HepG2 (cell line): ENCODE measurements around the gene NGEF. TPM values are rescaled to one million over a fixed set of nuclear protein-coding genes. Genes with fewer than 3 reads are reported as not detected.

Experiments used
- ATF6 ChIP-seq: sonication (generic); formaldehyde crosslinking; conservative IDR thresholded peaks from 2 replicates; pipeline ENCODE4 v1.4.0; 2020; ENCODE audit warnings: missing genetic modification reagents
- CENPX ChIP-seq: sonication (generic); formaldehyde crosslinking; IDR thresholded peaks from 2 replicates; pipeline ENCODE4 v1.9.0; 2021; ENCODE audit warnings: mild to moderate bottlenecking, missing genetic modification reagents, moderate library complexity
- HIVEP1 ChIP-seq: sonication (generic); formaldehyde crosslinking; IDR thresholded peaks from 2 replicates; pipeline ENCODE4 v1.4.0; 2020; ENCODE audit warnings: mild to moderate bottlenecking, missing genetic modification reagents
- HNF4G ChIP-seq, 2 experiments: sonication (generic) in 1 of 2; formaldehyde crosslinking in 1 of 2; IDR thresholded peaks; 2 replicates each; pipeline versions ENCODE4 v1.4.0 to v1.6.1; 2011 to 2020; ENCODE audit warnings: borderline replicate concordance in 2 of 2, low read depth in 2 of 2, mild to moderate bottlenecking in 2 of 2, low read length in 1 of 2, missing genetic modification reagents in 1 of 2, moderate library complexity in 1 of 2
- IKZF1 ChIP-seq: fragments of 450-650 bp; IDR thresholded peaks from 2 replicates; pipeline ENCODE4 v1.7.1; 2016
- MLLT10 ChIP-seq: sonication (generic); formaldehyde crosslinking; IDR thresholded peaks from 2 replicates; pipeline ENCODE4 v1.4.0; 2020; ENCODE audit warnings: missing genetic modification reagents
- NCOA2 ChIP-seq: sonication (generic); formaldehyde crosslinking; IDR thresholded peaks from 2 replicates; pipeline ENCODE4 v1.8.0; 2022; ENCODE audit warnings: inconsistent platforms
- NFATC3 ChIP-seq: sonication (generic); formaldehyde crosslinking; IDR thresholded peaks from 2 replicates; pipeline ENCODE4 v1.5.1; 2020; ENCODE audit warnings: mild to moderate bottlenecking, missing genetic modification reagents
- NR0B2 ChIP-seq: sonication (generic); formaldehyde crosslinking; IDR thresholded peaks from 2 replicates; pipeline ENCODE4 v1.4.0; 2020; ENCODE audit warnings: mild to moderate bottlenecking, missing genetic modification reagents
- PAWR ChIP-seq: sonication (generic); formaldehyde crosslinking; IDR thresholded peaks from 2 replicates; pipeline ENCODE4 v1.4.0; 2020; ENCODE audit warnings: missing genetic modification reagents, mild to moderate bottlenecking, borderline replicate concordance
- PITX1 ChIP-seq: sonication (generic); formaldehyde crosslinking; IDR thresholded peaks from 2 replicates; pipeline ENCODE4 v1.5.1; 2020; ENCODE audit warnings: mild to moderate bottlenecking, missing genetic modification reagents
- POLR2AphosphoS5 ChIP-seq: IDR thresholded peaks from 2 replicates; pipeline ENCODE4 v1.6.1; 2012; ENCODE audit warnings: low read depth, low read length
- STAG1 ChIP-seq: sonication (generic); formaldehyde crosslinking; IDR thresholded peaks from 2 replicates; pipeline ENCODE4 v1.4.0; 2020; ENCODE audit warnings: missing genetic modification reagents
- TGIF2 ChIP-seq: IDR thresholded peaks from 2 replicates; pipeline ENCODE4 v1.6.1; 2016; ENCODE audit warnings: control low read depth, missing compliant biosample characterization
- ZNF607 ChIP-seq: sonication (generic); formaldehyde crosslinking; IDR thresholded peaks from 2 replicates; pipeline ENCODE4 v1.5.1; 2020; ENCODE audit warnings: missing genetic modification reagents, mild to moderate bottlenecking, borderline replicate concordance
- ZNF670 ChIP-seq: sonication (generic); formaldehyde crosslinking; IDR thresholded peaks from 2 replicates; pipeline ENCODE4 v1.8.0; 2022; ENCODE audit warnings: mild to moderate bottlenecking, missing genetic modification reagents, borderline replicate concordance
- ZNF737 ChIP-seq: sonication (generic); formaldehyde crosslinking; IDR thresholded peaks from 2 replicates; pipeline ENCODE4 v1.5.0; 2020; ENCODE audit warnings: missing genetic modification reagents, mild to moderate bottlenecking, borderline replicate concordance
- polyA plus RNA-seq, 8 experiments: library from polyadenylated mRNA; depleted of rRNA in 3 of 8; stranded (reverse) in 7 of 8; unstranded in 1 of 8; fragments of >200 nt; fragmentation: Illumina TruSeq in 4 of 8; extraction: Trizol in 4 of 8; gene quantifications; 2 replicates each; pipeline versions ENCODE4 v1.2.1 to v1.2.3, GENCODE V29; 2011 to 2016; ENCODE audit warnings: low read depth in 4 of 8, missing spikeins in 1 of 8, mixed read lengths in 1 of 8; ENCODE audit not compliant: insufficient read depth in 1 of 8
- total RNA-seq, 5 experiments: library from RNA; depleted of rRNA; stranded (reverse); fragments of >200 nt; fragmentation: Illumina TruSeq; extraction: Trizol; gene quantifications; 2 replicates each; pipeline ENCODE4 v1.2.3, GENCODE V29; 2016; ENCODE audit warnings: low read depth in 1 of 5
- TF ChIP-seq, protein P1 (sequence below): sonication (generic); formaldehyde crosslinking; IDR thresholded peaks from 2 replicates; pipeline ENCODE4 v1.4.0; 2020; ENCODE audit warnings: missing genetic modification reagents
- TF ChIP-seq, protein P2 (sequence below): sonication (generic); formaldehyde crosslinking; IDR thresholded peaks from 2 replicates; pipeline ENCODE4 v1.5.1; 2020; ENCODE audit warnings: missing genetic modification reagents, mild to moderate bottlenecking, borderline replicate concordance
- TF ChIP-seq, protein P3 (sequence below), 2 experiments: sonication (generic) in 1 of 2; formaldehyde crosslinking in 1 of 2; IDR thresholded peaks; 2 replicates each; pipeline versions ENCODE4 v1.4.0 to v1.6.1; 2016 to 2020; ENCODE audit warnings: borderline replicate concordance in 1 of 2, low read depth in 1 of 2, mild to moderate bottlenecking in 1 of 2, missing genetic modification reagents in 1 of 2

Gene NGEF
- total and polyA plus RNA-seq, 2 of the 13 experiments (the other 11 are each of a cell fraction or from before 2014, with no cell fraction given): 14.4 to 36.9 TPM

DNA sequence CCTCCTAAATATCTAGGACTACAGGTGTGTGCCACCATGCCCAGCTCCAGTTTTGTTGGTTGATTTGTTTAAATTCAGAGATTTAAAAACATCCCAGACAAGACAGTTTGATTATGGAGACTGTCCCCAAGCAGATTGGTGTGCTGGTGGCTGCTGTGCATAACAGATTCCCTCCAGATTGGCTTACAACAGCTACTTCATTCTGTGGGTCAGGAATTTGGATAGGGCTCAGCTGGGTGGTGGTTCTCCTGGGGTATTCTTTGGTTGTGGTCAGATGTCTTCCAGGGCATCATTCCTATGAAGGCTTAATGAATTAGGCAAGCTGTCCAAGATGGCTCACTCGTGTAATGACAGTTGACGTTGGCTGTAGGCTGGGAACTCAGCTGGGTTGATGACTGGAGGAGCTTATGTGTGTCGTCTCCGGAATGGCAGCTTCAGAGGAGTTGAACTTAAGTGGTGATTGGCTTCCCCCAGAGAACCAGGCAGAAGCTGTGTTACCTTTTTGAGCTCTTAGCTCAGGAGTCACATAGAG lies 153.6 kb downstream of the NGEF start (continued):
- TF ChIP-seq ATF6 (CRISPR knock-in tag) (no peak), ZNF670 (CRISPR knock-in tag) (no peak), CENPX (CRISPR knock-in tag) (0 out of 2 replicates have a peak, but pooled peaks have one; percentile 11), ZNF607 (no peak), NCOA2 (CRISPR knock-in tag) (no peak), HNF4G (IDR thresholded peaks at IDR 0.05; ENCODE audit: borderline replicate concordance, low read depth, low read length) (no peak), HNF4G (CRISPR knock-in tag; IDR thresholded peaks at IDR 0.05; ENCODE audit: borderline replicate concordance, low read depth) (no peak), MLLT10 (CRISPR knock-in tag) (no peak), PAWR (CRISPR knock-in tag) (no peak), TGIF2 (CRISPR knock-in tag) (no peak), IKZF1 (no peak), POLR2AphosphoS5 (peak; percentile 32; the same call in 1 of the 2 replicates), ZNF737 (CRISPR knock-in tag) (0 out of 2 replicates have a peak, but pooled peaks have one; percentile 74), HIVEP1 (CRISPR knock-in tag) (0 out of 2 replicates have a peak, but pooled peaks have one; percentile 38), NFATC3 (CRISPR knock-in tag) (no peak), PITX1 (no peak), STAG1 (CRISPR knock-in tag) (no peak), NR0B2 (CRISPR knock-in tag) (no peak)
- TF ChIP-seq, protein P1, sequence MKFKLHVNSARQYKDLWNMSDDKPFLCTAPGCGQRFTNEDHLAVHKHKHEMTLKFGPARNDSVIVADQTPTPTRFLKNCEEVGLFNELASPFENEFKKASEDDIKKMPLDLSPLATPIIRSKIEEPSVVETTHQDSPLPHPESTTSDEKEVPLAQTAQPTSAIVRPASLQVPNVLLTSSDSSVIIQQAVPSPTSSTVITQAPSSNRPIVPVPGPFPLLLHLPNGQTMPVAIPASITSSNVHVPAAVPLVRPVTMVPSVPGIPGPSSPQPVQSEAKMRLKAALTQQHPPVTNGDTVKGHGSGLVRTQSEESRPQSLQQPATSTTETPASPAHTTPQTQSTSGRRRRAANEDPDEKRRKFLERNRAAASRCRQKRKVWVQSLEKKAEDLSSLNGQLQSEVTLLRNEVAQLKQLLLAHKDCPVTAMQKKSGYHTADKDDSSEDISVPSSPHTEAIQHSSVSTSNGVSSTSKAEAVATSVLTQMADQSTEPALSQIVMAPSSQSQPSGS: no peak
- TF ChIP-seq, protein P2, sequence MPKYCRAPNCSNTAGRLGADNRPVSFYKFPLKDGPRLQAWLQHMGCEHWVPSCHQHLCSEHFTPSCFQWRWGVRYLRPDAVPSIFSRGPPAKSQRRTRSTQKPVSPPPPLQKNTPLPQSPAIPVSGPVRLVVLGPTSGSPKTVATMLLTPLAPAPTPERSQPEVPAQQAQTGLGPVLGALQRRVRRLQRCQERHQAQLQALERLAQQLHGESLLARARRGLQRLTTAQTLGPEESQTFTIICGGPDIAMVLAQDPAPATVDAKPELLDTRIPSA (CRISPR knock-in tag): no peak
- TF ChIP-seq, protein P3, sequence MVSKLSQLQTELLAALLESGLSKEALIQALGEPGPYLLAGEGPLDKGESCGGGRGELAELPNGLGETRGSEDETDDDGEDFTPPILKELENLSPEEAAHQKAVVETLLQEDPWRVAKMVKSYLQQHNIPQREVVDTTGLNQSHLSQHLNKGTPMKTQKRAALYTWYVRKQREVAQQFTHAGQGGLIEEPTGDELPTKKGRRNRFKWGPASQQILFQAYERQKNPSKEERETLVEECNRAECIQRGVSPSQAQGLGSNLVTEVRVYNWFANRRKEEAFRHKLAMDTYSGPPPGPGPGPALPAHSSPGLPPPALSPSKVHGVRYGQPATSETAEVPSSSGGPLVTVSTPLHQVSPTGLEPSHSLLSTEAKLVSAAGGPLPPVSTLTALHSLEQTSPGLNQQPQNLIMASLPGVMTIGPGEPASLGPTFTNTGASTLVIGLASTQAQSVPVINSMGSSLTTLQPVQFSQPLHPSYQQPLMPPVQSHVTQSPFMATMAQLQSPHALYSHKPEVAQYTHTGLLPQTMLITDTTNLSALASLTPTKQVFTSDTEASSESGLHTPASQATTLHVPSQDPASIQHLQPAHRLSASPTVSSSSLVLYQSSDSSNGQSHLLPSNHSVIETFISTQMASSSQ (IDR thresholded peaks at IDR 0.05; ENCODE audit: low read depth): no peak
- TF ChIP-seq, protein P3 (CRISPR knock-in tag; IDR thresholded peaks at IDR 0.05; ENCODE audit: borderline replicate concordance): no peak
